ENCODE data around the gene EML4. TPM values are rescaled to one million over a fixed set of nuclear protein-coding genes. Genes with fewer than 3 reads are reported as not detected.
"Not testable (repeated sequence)": the region's sequence is repeated elsewhere in the genome, so short reads cannot be mapped to it uniquely, and the experiment has no call there.

Gene EML4, protein sequence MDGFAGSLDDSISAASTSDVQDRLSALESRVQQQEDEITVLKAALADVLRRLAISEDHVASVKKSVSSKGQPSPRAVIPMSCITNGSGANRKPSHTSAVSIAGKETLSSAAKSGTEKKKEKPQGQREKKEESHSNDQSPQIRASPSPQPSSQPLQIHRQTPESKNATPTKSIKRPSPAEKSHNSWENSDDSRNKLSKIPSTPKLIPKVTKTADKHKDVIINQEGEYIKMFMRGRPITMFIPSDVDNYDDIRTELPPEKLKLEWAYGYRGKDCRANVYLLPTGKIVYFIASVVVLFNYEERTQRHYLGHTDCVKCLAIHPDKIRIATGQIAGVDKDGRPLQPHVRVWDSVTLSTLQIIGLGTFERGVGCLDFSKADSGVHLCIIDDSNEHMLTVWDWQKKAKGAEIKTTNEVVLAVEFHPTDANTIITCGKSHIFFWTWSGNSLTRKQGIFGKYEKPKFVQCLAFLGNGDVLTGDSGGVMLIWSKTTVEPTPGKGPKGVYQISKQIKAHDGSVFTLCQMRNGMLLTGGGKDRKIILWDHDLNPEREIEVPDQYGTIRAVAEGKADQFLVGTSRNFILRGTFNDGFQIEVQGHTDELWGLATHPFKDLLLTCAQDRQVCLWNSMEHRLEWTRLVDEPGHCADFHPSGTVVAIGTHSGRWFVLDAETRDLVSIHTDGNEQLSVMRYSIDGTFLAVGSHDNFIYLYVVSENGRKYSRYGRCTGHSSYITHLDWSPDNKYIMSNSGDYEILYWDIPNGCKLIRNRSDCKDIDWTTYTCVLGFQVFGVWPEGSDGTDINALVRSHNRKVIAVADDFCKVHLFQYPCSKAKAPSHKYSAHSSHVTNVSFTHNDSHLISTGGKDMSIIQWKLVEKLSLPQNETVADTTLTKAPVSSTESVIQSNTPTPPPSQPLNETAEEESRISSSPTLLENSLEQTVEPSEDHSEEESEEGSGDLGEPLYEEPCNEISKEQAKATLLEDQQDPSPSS
- 10 to 100 TPM; 68.2 to 76.5 TPM for total RNA-seq
- long read RNA-seq, full-length matches to known transcripts = 13 of 32 reads
- long read RNA-seq, partial matches to known transcripts = 16 of 32 reads
- long read RNA-seq, other reads (novel, unspliced or antisense) = 3 of 32 reads

DNA sequence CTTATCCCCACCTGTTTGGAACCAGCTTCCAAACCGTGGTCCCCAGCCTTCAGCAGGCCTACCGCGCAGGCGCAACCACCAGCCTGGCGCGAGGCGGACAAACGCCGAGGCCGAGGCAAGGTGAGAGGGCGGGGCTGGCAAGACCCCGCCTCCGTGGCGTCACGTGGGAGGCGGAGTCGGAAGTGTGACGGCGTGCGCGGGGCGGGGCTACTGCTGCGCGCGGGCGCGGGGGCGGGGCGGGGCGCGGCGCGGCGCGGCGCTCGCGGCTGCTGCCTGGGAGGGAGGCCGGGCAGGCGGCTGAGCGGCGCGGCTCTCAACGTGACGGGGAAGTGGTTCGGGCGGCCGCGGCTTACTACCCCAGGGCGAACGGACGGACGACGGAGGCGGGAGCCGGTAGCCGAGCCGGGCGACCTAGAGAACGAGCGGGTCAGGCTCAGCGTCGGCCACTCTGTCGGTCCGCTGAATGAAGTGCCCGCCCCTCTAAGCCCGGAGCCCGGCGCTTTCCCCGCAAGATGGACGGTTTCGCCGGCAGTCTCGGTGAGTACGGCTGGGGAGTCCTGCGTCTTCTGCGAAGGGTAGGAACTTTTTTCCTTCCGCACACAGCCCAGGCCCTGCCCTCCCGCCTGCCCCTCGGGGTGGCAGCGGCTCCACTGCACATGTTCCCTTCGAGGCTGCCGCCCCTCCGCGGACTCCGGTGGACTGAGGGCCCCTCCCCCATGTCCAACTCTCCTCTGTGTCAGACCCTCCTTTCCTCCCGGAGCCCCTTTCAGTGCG lies at the start of gene EML4:
Gene EML4 (plus strand): TSS at position 254 of the 774 bp plus-strand sequence. CDS start 259 bp downstream, at position 513.
- intact Hi-C loops (cut with DNase I, micrococcal nuclease) = no loop called here
- DNase-seq (peak; percentile 87 to 92), ATAC-seq (peak; percentile 92)

DNA sequence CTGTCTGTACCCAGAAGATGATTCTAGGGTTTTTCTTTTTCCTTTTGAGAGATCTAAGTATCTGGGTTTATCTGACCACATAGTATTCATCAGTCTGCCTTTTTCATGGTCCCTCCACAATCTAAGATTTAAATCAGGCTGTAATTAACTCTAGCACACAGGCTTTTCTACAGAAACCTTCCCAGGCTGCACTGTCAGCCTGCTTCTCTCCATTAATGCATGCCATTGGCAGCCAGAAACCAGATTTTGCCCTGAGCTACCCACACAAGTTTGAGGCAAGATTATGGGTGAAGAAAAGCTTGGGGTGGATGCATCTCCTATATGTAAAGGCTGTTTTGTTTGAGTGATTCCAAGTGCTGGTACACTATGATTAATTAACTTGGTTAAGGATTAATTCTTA lies 45.7 kb upstream of the EML4 start:
- ATAC-seq (no peak), DNase-seq (no peak)
- intact Hi-C loops (cut with DNase I, micrococcal nuclease) = no loop called here

DNA sequence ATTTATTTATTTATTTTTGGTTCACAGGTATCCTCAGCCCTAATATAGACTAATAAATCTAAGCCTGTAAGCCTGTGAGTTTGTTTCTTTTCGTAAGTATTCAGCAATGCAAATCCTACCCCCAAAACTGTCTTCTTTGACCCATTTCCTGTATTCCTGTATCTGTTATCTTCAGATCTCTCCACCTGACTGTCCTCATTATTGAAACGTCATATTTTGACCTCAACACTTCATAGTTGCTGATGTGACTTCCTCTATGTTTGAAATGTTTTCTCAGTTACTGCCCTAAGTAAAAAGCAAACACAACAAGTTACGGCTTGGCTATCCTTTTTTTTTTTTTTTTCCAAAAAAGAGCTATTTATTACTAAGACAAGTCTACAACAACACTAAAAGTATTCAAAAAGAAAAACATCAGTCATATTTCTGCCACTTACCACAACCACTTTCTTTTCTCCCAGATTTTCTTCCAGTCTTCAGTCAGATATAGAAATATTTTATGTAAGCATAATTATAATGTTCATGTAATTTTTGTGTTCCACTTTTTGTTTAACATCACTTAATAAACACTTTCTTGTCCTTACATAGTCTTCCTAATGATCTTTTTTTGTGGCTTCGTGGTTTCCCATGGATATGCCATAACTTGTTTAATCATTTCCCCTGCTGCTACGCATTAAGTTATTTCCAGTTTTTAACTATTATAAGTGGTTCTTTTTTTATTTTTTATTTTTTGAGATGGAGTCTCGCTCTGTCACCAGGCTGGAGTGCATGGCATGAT lies 45.0 kb upstream of the EML4 start:
- intact Hi-C loops (cut with DNase I, micrococcal nuclease) = no loop called here
- no peak for ATAC-seq
- no peak for DNase-seq

DNA sequence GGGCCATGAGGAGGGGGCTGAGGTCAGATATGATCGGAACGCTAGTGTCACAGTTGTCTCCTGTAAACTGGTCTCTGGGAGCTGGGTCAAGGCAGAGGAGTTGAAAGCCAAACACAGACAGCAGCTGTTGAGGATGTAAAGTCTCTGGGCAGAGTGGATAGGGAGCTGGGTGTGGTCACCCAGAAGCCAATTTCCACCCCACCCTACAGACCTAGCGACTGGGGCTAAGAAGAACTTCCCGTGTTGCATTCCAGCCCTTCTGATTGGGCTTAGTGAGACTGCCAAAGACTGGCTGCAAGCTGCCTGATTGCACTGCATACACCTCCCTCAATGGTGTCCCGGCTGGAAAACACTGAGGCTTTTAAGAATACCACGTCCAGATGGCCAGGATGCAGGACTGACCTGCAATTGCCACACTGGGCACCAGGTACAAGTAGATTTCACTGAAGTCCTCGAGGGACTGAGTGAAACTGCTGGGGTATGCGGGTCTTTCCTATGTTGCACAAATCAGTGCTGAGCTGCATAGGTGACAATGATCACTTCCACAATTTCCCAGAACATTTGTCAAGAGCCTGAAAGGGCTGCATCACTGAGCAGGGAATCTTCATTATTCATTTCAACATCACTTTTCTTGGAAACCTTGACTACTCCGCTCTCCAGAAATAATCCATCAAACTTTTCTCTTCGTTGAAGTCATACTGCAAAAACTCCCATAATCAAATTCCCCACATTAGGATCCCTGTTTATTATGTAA lies 43.1 kb upstream of the EML4 start:
- peak; percentile 43 to 59 for DNase-seq
- peak; percentile 94 for ATAC-seq
- intact Hi-C loops (cut with DNase I, micrococcal nuclease) = no loop called here

DNA sequence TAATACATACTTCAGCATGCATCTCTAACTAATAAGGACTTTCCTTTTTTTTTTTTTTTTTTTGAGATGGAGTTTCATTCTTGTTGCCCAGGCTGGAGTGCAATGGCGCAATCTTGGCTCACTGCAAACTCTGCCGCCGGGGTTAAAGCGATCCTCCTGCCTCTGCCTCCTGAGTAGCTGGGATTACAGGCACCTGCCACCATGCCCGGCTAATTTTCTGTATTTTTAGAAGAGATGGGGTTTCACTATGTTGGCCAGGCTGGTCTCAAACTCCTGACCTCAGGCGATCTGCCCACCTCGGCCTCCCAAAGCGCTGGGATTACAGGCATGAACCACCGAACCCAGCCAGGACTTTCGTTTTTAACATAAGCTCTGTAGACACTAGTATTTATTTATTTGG lies 42.3 kb upstream of the EML4 start:
- intact Hi-C loops (cut with DNase I, micrococcal nuclease); ATAC-seq; DNase-seq: not testable (repeated sequence)

DNA sequence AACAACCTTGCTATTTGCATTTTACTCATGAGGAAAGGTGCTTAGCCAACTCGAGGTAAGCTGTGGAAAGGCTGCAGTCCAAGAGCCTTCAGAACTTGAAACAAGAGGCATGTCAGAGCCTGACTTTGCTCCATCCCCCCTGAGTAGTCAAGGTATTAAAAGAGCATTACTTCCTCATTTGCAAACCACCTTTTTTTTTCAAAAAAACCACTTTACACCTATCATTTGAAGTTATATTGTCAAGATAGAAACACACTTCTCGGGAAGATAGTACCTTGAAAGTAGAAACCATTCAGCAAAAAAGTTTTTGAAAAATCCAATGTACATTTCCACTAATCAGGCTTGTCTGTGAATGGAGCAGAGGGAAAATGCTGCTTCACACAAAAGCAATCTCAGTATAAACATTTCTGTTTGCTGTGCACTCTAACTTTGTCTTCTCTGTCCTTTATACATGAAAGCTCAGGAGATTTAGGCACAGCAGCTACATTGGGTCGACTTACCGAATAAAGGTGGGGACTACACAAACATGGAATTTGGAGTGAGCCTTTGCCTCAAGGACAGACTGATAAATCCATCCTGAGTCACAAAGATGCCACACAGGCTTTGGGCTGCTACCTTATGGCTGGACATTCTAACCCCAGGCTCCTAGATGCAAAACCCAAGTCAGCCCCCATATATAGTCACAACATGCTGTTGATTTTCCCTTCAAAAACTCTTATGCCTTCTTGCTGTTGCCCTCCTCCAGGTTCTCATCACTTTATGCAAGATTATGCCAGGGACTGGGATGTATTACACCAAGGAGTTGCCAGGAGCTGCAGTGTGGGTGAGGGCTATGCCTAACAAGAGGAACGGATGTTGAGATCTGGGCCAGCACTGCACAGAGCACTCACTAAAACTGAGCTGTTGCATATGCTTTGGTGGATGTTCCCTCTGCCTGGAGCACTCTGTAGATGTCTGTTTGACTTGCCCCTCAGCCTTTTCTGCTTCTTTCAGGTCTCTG lies 41.4 kb upstream of the EML4 start:
- DNase-seq (no peak), ATAC-seq (no peak)
- intact Hi-C loops (cut with DNase I, micrococcal nuclease) = no loop called here

DNA sequence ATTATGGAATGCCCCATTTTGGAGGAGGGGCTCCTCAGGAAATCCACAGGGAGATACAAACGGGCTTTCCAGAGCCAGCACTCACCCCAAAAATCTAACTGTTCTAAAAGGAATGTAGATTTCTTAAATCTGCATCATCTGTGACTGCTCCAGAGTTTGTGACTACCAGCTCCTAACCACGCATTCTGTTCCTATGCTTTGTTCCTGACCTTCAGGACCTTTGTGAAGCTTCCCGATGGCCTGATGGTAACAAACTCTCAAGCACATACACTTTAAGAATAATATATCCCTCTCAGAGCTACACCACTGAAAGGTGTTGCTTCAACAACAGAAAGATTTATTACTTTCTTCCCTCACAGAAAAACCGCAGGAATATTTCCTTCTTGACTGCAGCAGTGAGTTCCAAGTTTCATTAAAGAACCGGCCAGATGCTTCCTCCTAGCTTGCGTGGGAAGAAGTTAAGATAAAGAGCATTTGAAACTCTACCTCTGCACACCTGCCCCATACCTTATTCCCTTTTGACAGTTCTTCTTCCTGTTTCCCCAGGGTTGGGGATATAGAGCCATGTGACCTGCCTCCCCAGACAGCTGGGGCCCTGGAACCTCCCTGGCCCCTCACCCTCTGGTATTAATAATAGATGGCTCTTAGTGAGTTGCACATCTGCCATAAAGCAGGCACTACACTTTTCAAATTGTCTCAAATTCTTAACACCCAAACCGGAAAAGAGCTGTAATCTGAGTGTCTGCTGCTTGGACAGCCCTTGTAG lies 40.2 kb upstream of the EML4 start:
- intact Hi-C loops (cut with DNase I, micrococcal nuclease) = no loop called here
- ATAC-seq (peak; percentile 34), DNase-seq (no peak)

DNA sequence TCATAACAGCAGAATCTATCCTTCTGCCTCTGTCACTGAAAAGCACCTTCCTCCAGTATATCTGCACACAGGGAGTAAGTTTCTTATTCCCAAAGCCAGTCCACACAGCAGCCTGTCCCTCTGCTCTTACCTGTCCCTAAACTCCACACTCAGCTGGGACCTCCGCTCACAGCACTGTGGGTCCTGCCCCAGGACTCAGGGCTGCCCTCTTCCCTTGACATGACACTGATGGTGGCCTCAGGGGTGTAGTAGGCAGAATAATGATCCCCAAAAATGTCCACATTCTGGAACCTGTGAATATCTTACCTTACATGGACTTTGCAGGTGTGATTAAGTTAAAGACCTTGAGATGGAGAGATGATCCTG lies 39.7 kb upstream of the EML4 start:
- ATAC-seq = no peak

DNA sequence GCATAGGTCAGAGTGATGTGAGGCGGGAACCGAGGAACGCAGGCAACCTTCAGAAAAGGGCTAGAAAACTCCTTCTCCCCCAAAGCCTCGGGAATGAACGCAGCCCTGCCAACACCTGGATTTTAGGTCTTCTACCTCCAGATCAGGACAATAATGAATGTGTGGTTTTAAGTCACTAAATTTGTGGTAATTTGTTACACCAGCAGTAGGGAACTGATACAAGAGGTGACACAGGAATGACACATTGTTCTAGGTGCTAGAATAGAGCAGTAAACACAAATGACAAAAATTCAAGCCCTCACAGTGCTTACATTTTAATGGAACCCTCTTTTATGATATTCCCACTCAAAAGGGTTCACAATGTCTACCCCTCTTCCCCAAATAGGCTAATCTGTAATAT lies 39.2 kb upstream of the EML4 start:
- intact Hi-C loops (cut with DNase I, micrococcal nuclease) = no loop called here
- ATAC-seq (no peak), DNase-seq (no peak)

More for the DNA sequence above, 39.7 kb upstream of the EML4 start:
- DNase-seq = no peak
- intact Hi-C loops (cut with DNase I, micrococcal nuclease) = no loop called here

DNA sequence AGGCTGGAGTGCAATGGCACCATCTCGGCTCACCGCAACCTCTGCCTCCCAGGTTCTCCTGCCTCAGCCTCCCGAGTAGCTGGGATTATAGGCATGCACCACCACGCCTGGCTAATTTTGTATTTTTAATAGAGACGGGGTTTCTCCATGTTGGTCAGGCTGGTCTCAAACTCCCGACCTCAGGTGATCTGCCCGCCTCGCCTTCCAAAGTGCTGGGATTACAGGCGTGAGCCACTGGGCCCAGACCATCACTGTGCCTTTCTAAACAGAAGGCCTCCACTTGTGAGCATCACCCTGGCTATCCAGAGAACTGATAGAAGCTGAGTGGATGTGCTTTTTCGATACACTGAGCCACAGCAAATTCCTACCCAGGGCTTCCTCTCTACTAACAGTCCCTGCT lies 38.3 kb upstream of the EML4 start:
- intact Hi-C loops (cut with DNase I, micrococcal nuclease); ATAC-seq: not testable (repeated sequence)

DNA sequence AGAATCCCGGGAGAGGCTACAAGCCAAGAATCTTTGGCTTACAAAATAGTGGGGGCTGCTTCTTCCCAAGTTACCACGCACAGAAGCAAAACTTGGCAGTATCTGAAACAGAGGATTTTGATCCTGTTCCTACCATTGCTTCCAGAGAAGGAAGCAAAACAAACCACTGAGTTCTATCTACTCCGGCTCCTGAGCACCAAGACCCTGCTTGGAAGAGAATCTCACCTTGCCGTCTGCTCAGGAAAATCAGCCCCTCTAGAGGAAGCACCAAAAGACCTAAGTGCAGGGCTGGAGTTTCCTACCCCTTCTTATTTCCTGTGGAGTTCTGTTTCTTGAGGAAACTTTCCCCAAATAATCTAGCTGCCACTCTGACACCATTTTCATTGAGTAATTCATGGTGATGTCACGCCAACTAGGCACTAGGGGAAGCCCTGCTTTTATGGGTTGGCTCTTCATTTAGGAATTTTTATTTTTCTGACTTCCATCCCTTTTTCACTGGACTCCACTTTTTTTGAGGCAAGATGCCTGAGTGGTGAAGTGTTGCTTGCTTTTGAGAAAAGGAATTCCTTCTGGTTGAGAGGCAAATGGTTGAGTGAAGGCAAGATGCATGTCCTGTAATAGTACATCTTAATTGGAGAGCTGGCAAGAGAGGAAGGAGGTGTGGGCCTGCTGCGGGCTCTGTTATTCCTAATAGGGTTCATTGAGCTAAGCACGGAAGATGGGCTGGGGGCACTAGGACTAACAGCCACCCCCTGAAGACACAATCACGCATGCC lies 36.8 kb upstream of the EML4 start:
- ATAC-seq = no peak
- intact Hi-C loops (cut with DNase I, micrococcal nuclease) = no loop called here
- DNase-seq = no peak

More for the DNA sequence above, 38.3 kb upstream of the EML4 start:
- DNase-seq = not testable (repeated sequence)

DNA sequence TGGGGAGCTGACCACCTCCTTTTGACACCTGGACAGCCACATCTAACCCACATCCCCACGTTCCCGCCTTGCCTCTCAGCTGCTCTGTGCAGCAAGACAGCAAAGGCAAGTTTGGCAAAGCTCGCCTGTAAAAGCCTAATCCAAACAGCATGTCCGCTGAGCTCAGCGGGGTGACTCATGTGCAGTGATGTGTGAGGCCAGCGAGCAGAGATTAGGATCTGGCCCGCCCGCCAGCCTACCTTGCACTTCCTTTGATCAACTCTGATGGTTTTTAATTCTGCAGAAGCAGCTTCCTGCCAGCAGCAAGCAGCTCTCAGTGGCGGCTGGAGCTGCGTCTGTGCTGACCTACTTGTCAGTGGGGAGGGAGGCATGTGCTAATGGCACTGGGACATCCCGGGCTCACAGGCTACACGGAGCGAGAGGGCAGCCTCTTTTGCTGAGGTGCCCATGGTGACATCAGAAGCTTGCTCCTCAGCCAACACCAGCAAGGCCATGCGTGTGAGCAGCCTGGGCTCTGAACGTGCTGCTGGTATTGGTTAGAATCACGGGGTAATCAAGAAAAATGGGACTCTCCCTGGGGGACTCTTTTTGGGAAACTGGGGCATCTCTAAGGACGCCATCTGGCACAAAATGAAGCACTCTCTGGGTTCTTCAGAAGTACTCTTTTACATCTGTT lies 36.0 kb upstream of the EML4 start:
- DNase-seq (peak; percentile 84 to 87), ATAC-seq (peak; percentile 96)

DNA sequence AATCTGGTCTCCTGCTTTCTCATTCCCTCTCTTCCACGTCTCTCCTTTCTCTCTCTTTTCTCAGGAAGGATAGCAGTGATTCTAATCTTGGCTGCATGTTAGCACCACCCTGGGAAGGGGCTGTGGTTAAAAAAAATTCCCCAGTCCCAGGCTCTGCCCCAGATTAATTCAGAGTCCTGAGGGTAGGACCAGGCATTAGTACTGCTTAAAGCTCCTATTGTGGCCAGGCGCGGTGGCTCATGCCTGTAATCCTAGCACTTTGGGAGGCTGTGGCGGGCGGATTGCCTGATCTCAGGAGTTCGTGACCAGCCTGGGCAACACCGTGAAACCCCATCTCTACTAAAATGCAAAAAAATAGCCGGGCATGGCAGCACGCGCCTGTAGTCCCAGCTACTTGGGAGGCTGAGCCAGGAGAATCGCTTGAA lies 35.4 kb upstream of the EML4 start:
- ATAC-seq (no peak), DNase-seq (no peak)
- intact Hi-C loops (cut with DNase I, micrococcal nuclease) = no loop called here

More for the DNA sequence above, 36.0 kb upstream of the EML4 start:
- intact Hi-C loops (cut with DNase I, micrococcal nuclease) = no loop called here

DNA sequence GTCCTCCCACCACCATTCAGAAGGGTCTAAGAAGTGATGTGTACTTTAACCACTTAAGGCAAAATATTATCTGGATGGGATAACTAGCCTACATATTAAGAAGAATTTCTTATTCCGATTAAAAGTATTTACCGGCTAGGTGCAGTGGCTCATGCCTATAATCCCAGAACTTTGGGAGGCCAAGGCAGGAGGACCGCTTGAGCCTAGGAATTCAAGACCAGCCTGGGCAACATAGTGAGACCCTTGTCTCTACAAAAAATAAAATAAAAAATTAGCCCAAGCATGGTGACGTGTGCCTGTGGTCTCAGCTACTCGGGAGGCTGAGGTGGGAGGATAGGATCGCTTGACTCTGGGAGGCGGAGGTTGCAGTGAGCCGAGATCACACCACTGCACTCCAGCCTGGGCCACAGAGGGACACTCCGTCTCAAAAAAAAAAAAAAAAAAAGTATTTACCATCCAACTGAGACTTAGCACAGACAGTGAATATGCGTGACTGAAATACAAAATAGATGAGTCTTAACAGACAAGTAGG lies 34.7 kb upstream of the EML4 start:
- intact Hi-C loops (cut with DNase I, micrococcal nuclease); ATAC-seq; DNase-seq: not testable (repeated sequence)

All from left colon (tissue), 2 donors.